GM21367 (cell line): ENCODE measurements around the gene ZBTB5.
"Not testable (repeated sequence)": the region's sequence is repeated elsewhere in the genome, so short reads cannot be mapped to it uniquely, and the experiment has no call there.

ENCODE experiments used
- ATAC-seq: cut with Tn5 transposase; IDR thresholded peaks from one replicate; pipeline ENCODE4 v1.9.1; 2021; ENCODE audit not compliant: unreplicated experiment

ZBTB5 gene

GRCh38 chr9:37486616-37487548 lies 21.6 kb upstream of the ZBTB5 start:
- ATAC-seq = no peak

GRCh38 chr9:37486256-37486615 lies 21.0 kb upstream of the ZBTB5 start:
- no peak for ATAC-seq

- ATAC-seq = peak; percentile 97
Observed at GRCh38 chr9:37485389-37486255, 20.4 kb upstream of the ZBTB5 start, which contains the start of gene POLR1E. Gene POLR1E (plus strand): TSS chr9:37485948. CDS start chr9:37486048, 100 bp downstream.

GRCh38 chr9:37480759-37481158 lies 15.5 kb upstream of the ZBTB5 start:
- no peak for ATAC-seq

GRCh38 chr9:37477987-37478619 lies 12.9 kb upstream of the ZBTB5 start:
- not testable (repeated sequence) for ATAC-seq

- ATAC-seq = not testable (repeated sequence)
Observed at GRCh38 chr9:37477443-37477842, 12.2 kb upstream of the ZBTB5 start.

- no peak for ATAC-seq
Observed at GRCh38 chr9:37476930-37477329, 11.7 kb upstream of the ZBTB5 start.

- ATAC-seq = no peak
Observed at GRCh38 chr9:37474438-37474837, 9.2 kb upstream of the ZBTB5 start.

- not testable (repeated sequence) for ATAC-seq
Observed at GRCh38 chr9:37473982-37474381, 8.7 kb upstream of the ZBTB5 start.

GRCh38 chr9:37471942-37472684 lies 6.9 kb upstream of the ZBTB5 start:
- ATAC-seq = no peak

- ATAC-seq = no peak
Observed at GRCh38 chr9:37468620-37469019, 3.4 kb upstream of the ZBTB5 start.

GRCh38 chr9:37467530-37467929 lies 2.3 kb upstream of the ZBTB5 start:
- ATAC-seq = not testable (repeated sequence)

- ATAC-seq = peak; percentile 4
Observed at GRCh38 chr9:37466037-37466709, 923 bp upstream of the ZBTB5 start.

GRCh38 chr9:37464426-37465248 lies 613 bp downstream of the ZBTB5 start:
- peak; percentile 24 for ATAC-seq

GRCh38 chr9:37464006-37464405 lies 1.2 kb downstream of the ZBTB5 start:
- ATAC-seq = no peak

- no peak for ATAC-seq
Observed at GRCh38 chr9:37456817-37457216, 8.4 kb downstream of the ZBTB5 start.

GRCh38 chr9:37455884-37456647 lies 9.2 kb downstream of the ZBTB5 start:
- no peak for ATAC-seq

GRCh38 chr9:37454238-37454637 lies 11.0 kb downstream of the ZBTB5 start:
- ATAC-seq = no peak
